OCI-LY3 (cell line): Measurements from ENCODE around the gene ACVR1.

Source experiments
- CTCF ChIP-seq: fragments of 200-600, 300-600 bp; sonication (generic); IDR thresholded peaks from 2 replicates; pipeline ENCODE4 v1.5.1; 2014; ENCODE audit warnings: antibody characterized with exemption, low read length, low read depth
- EZH2phosphoT487 ChIP-seq: fragments of 200-600 bp; shearing (Covaris generic); IDR thresholded peaks from 2 replicates; pipeline ENCODE4 v1.6.1; 2018; ENCODE audit warnings: antibody characterized with exemption, mixed run types, low read depth

GRCh38 chr2:157902692-157903091 lies 26.6 kb upstream of the ACVR1 start:
- TF ChIP-seq CTCF: no peak
- TF ChIP-seq EZH2phosphoT487: no peak
